ENCODE data around the gene CTDP1. TPM values are rescaled to one million over a fixed set of nuclear protein-coding genes. Genes with fewer than 3 reads are reported as not detected.
A peak's percentile ranks its signal among the peaks of the same experiment; 100 is the strongest.

The CTDP1 gene
- total RNA-seq, 2 experiments from 2014 or later, result 69.0 to 79.6 TPM

GRCh38 chr18:79779700-79780190 lies 100.1 kb downstream of the CTDP1 start:
- DNase-seq, result peak in 1 of 14 experiments; percentile 25

GRCh38 chr18:79780547-79780946 lies 100.9 kb downstream of the CTDP1 start:
- Mint-ChIP-seq H3K4me3 (no peak overlapping the region), H3K9me3 (no peaks in the 10 kb centered on the region), H3K27ac (no peak overlapping the region), H3K36me3 (ENCODE audit: low read depth) (no peaks in the 10 kb centered on the region), H3K27me3 (peaks cover 55% of the 10 kb centered on the region), H3K4me1 (ENCODE audit: low read depth) (no peaks in the 10 kb centered on the region)
- Histone ChIP-seq H3K4me1 (ENCODE audit: insufficient read depth, low read length) (no peaks in the 10 kb centered on the region), H3K4me3 (ENCODE audit: low read length) (no peak overlapping the region), H3K27ac (ENCODE audit: low read depth in 1 of 2, low read length in 2 of 2) (no peak overlapping the region), H3K27me3 (ENCODE audit: control insufficient read depth in 1 of 2, insufficient read depth in 2 of 2, low read length in 2 of 2) (peaks cover 4 to 12% of the 10 kb centered on the region in 2 experiments), H3K36me3 (ENCODE audit: insufficient read depth, low read length) (no peaks in the 10 kb centered on the region), H3K9me3 (ENCODE audit: control insufficient read depth in 1 of 2, insufficient read depth in 1 of 2, low read length in 2 of 2) (peaks cover 0 to 33% of the 10 kb centered on the region in 2 experiments)
- intact Hi-C loops (cut with DNase I, micrococcal nuclease), result no loop called here
- no peak for TF ChIP-seq CTCF (IDR thresholded peaks at IDR 0.05)
- DNase-seq (no peak), ATAC-seq (ENCODE audit: poor library complexity) (no peak)
- ChIA-PET POLR2A (no interaction called here), CTCF (no interaction called here)

More at GRCh38 chr18:79779700-79780190, 100.1 kb downstream of the CTDP1 start:
- Histone ChIP-seq H3K4me3 (ENCODE audit: low read length) (no peak overlapping the region), H3K9me3 (ENCODE audit: control insufficient read depth in 1 of 2, insufficient read depth in 1 of 2, low read length in 2 of 2) (peaks cover 0 to 34% of the 10 kb centered on the region in 2 experiments), H3K4me1 (ENCODE audit: insufficient read depth, low read length) (no peaks in the 10 kb centered on the region), H3K27me3 (ENCODE audit: control insufficient read depth in 1 of 2, insufficient read depth in 2 of 2, low read length in 2 of 2) (peaks cover 4 to 7% of the 10 kb centered on the region in 2 experiments), H3K27ac (ENCODE audit: low read depth in 1 of 2, low read length in 2 of 2) (no peak overlapping the region), H3K36me3 (ENCODE audit: insufficient read depth, low read length) (no peaks in the 10 kb centered on the region)
- no peak overlapping the region for H3K4me3 Mint-ChIP-seq
- intact Hi-C loops (cut with DNase I, micrococcal nuclease), result no loop called here
- no peaks in the 10 kb centered on the region for H3K9me3 Mint-ChIP-seq
- H3K27me3 Mint-ChIP-seq, result peaks cover 47% of the 10 kb centered on the region
- TF ChIP-seq CTCF (IDR thresholded peaks at IDR 0.05), result no peak
- H3K27ac Mint-ChIP-seq, result no peak overlapping the region
- CTCF ChIA-PET, result no interaction called here
- H3K36me3 Mint-ChIP-seq (ENCODE audit: low read depth), result no peaks in the 10 kb centered on the region
- no peak for ATAC-seq (ENCODE audit: poor library complexity)
- POLR2A ChIA-PET, result no interaction called here
- no peaks in the 10 kb centered on the region for H3K4me1 Mint-ChIP-seq (ENCODE audit: low read depth)

GRCh38 chr18:79781331-79781941 lies 101.8 kb downstream of the CTDP1 start:
- ATAC-seq (ENCODE audit: poor library complexity) (no peak), DNase-seq (peak in 1 of 14 experiments; percentile 29)
- Mint-ChIP-seq H3K9me3 (no peaks in the 10 kb centered on the region), H3K27ac (no peak overlapping the region), H3K4me1 (ENCODE audit: low read depth) (no peaks in the 10 kb centered on the region), H3K36me3 (ENCODE audit: low read depth) (no peaks in the 10 kb centered on the region), H3K4me3 (no peak overlapping the region), H3K27me3 (peaks cover 54% of the 10 kb centered on the region)
- H3K4me1 ChIP-seq (ENCODE audit: insufficient read depth, low read length), result no peaks in the 10 kb centered on the region
- no peak overlapping the region for H3K27ac ChIP-seq (ENCODE audit: low read depth in 1 of 2, low read length in 2 of 2)
- intact Hi-C loops (cut with DNase I, micrococcal nuclease), result no loop called here
- no peaks in the 10 kb centered on the region for H3K36me3 ChIP-seq (ENCODE audit: insufficient read depth, low read length)
- peaks cover 7 to 18% of the 10 kb centered on the region in 2 experiments for H3K27me3 ChIP-seq (ENCODE audit: control insufficient read depth in 1 of 2, insufficient read depth in 2 of 2, low read length in 2 of 2)
- ChIA-PET POLR2A (no interaction called here), CTCF (no interaction called here)
- H3K4me3 ChIP-seq (ENCODE audit: low read length), result no peak overlapping the region
- TF ChIP-seq CTCF (IDR thresholded peaks at IDR 0.05), result no peak
- H3K9me3 ChIP-seq (ENCODE audit: control insufficient read depth in 1 of 2, insufficient read depth in 1 of 2, low read length in 2 of 2), result peaks cover 0 to 26% of the 10 kb centered on the region in 2 experiments
